CD14-positive monocyte (primary cell): Measurements from ENCODE around the gene RCC1. TPM values are rescaled to one million over a fixed set of nuclear protein-coding genes. Genes with fewer than 3 reads are reported as not detected.

ENCODE experiments used
- DNase-seq, 3 donors: peaks; one replicate each; pipeline ENCODE4 v3.0.0-alpha.2; 2011 to 2022
- H2AFZ ChIP-seq: 2 replicates; pipeline ENCODE4 v1.6.0; 2012; ENCODE audit warnings: mild to moderate bottlenecking, low read depth, low read length, inconsistent platforms; ENCODE audit not compliant: insufficient read depth, poor library complexity, severe bottlenecking
- H3K27ac ChIP-seq, 2 donors: 1 replicate in 1 of 2; 2 replicates in 1 of 2; pipeline ENCODE4 v1.5.1; 2012 to 2013; ENCODE audit warnings: low read length in 2 of 2, control low read depth in 1 of 2, inconsistent platforms in 1 of 2, low read depth in 1 of 2, mild to moderate bottlenecking in 1 of 2
- H3K27me3 ChIP-seq, 2 donors: one replicate each; pipeline versions ENCODE4 v1.6.0 to v1.6.1; 2011 to 2013; ENCODE audit warnings: low read length in 2 of 2; ENCODE audit not compliant: control insufficient read depth in 2 of 2, insufficient read depth in 2 of 2
- H3K36me3 ChIP-seq, 2 donors: replicated peaks in 1 of 2; 1 replicate in 1 of 2; 2 replicates in 1 of 2; pipeline versions ENCODE4 v1.5.1 to v1.6.1; 2012 to 2013; ENCODE audit warnings: low read length in 2 of 2, control low read depth in 1 of 2, inconsistent platforms in 1 of 2, mild to moderate bottlenecking in 1 of 2; ENCODE audit not compliant: insufficient read depth in 2 of 2, control insufficient read depth in 1 of 2
- H3K4me1 ChIP-seq, 2 donors: 1 replicate in 1 of 2; 2 replicates in 1 of 2; pipeline versions ENCODE4 v1.5.1 to v1.6.1; 2012 to 2013; ENCODE audit warnings: low read length in 2 of 2, control low read depth in 1 of 2, inconsistent platforms in 1 of 2, mild to moderate bottlenecking in 1 of 2, moderate library complexity in 1 of 2; ENCODE audit not compliant: insufficient read depth in 2 of 2, control insufficient read depth in 1 of 2
- H3K4me2 ChIP-seq: replicated peaks from 2 replicates; pipeline ENCODE3; 2012; ENCODE audit warnings: low read length, moderate library complexity, mild to moderate bottlenecking; ENCODE audit not compliant: poor library complexity, severe bottlenecking; ENCODE audit errors: extremely low read depth
- H3K4me3 ChIP-seq, 3 experiments: fragments of 200-600 bp in 1 of 3; sonication (generic) in 1 of 3; replicated peaks in 1 of 3; 1 replicate in 2 of 3; 2 replicates in 1 of 3; pipeline ENCODE4 v1.5.1; 2011 to 2013; ENCODE audit warnings: low read length in 3 of 3, mild to moderate bottlenecking in 3 of 3, control low read depth in 2 of 3, low read depth in 2 of 3, inconsistent platforms in 1 of 3, moderate library complexity in 1 of 3
- H3K79me2 ChIP-seq: 2 replicates; pipeline ENCODE4 v1.6.0; 2012; ENCODE audit warnings: mild to moderate bottlenecking, control low read depth, inconsistent platforms, low read length, moderate library complexity; ENCODE audit not compliant: insufficient read depth
- H3K9ac ChIP-seq: 2 replicates; pipeline ENCODE4 v1.6.0; 2017; ENCODE audit warnings: low read length, mild to moderate bottlenecking; ENCODE audit not compliant: insufficient read depth, poor library complexity, severe bottlenecking
- H3K9me3 ChIP-seq, 2 donors: replicated peaks in 1 of 2; 1 replicate in 1 of 2; 2 replicates in 1 of 2; pipeline versions ENCODE4 v1.5.1 to v1.6.1; 2012 to 2013; ENCODE audit warnings: low read length in 2 of 2, control low read depth in 1 of 2; ENCODE audit not compliant: control insufficient read depth in 1 of 2, insufficient read depth in 1 of 2
- H4K20me1 ChIP-seq: 2 replicates; pipeline ENCODE4 v1.6.0; 2012; ENCODE audit warnings: mild to moderate bottlenecking, low read length, control low read depth, moderate library complexity; ENCODE audit not compliant: insufficient read depth
- H3K27ac Mint-ChIP-seq, 7 donors: one replicate each; pipeline ENCODE4 v1.8.0; 2020; ENCODE audit warnings: mild to moderate bottlenecking in 7 of 7, mixed read lengths in 7 of 7, moderate library complexity in 6 of 7, inconsistent platforms in 2 of 7
- H3K27me3 Mint-ChIP-seq, 3 donors: one replicate each; pipeline ENCODE4 v1.8.0; 2021 to 2022; ENCODE audit warnings: low read depth in 3 of 3, mild to moderate bottlenecking in 3 of 3, mixed read lengths in 3 of 3, moderate library complexity in 3 of 3, inconsistent platforms in 1 of 3
- H3K36me3 Mint-ChIP-seq, 2 donors: one replicate each; pipeline ENCODE4 v1.8.0; 2020; ENCODE audit warnings: mixed read lengths in 2 of 2, inconsistent platforms in 1 of 2, mild to moderate bottlenecking in 1 of 2
- H3K4me1 Mint-ChIP-seq: one replicate; pipeline ENCODE4 v1.8.0; 2020; ENCODE audit warnings: mild to moderate bottlenecking, mixed read lengths
- H3K4me3 Mint-ChIP-seq, 2 donors: one replicate each; pipeline ENCODE4 v1.8.0; 2020; ENCODE audit warnings: mild to moderate bottlenecking in 2 of 2, mixed read lengths in 2 of 2, moderate library complexity in 1 of 2
- H3K9me3 Mint-ChIP-seq, 7 donors: one replicate each; pipeline ENCODE4 v1.8.0; 2020 to 2022; ENCODE audit warnings: mixed read lengths in 7 of 7, mild to moderate bottlenecking in 6 of 7, moderate library complexity in 6 of 7, inconsistent platforms in 2 of 7
- WGBS: methylation state at CpG from one replicate; pipeline ENCODE4 v1.1.5; 2013; ENCODE audit warnings: missing lambda C conversion rate; ENCODE audit not compliant: insufficient coverage; 5-methylcytosine and 5-hydroxymethylcytosine counted together
- intact Hi-C, 2 donors: fragments of 100-400 bp; cut with micrococcal nuclease; formaldehyde crosslinking; loops; one replicate each; pipeline versions ENCODE4 v1.15.0 to v1.15.1; 2023
- polyA plus RNA-seq, 3 donors: library from polyadenylated mRNA; depleted of rRNA in 1 of 3; unstranded in 2 of 3; stranded (reverse) in 1 of 3; fragments of 300-500 nt in 2 of 3; fragments of >200 nt in 1 of 3; fragmentation: Illumina TruSeq in 2 of 3; gene quantifications; 1 replicate in 2 of 3; 2 replicates in 1 of 3; pipeline ENCODE4 v1.2.3, GENCODE V29; 2012 to 2021
- TF ChIP-seq, protein P1 (sequence below): fragments of 200-600 bp; IDR thresholded peaks from one replicate; pipeline ENCODE4 v1.8.0; 2022; ENCODE audit warnings: antibody characterized with exemption, mild to moderate bottlenecking

Gene RCC1
- polyA plus RNA-seq, 3 donors = 8.7 to 10.6 (median 10.1) TPM

- Histone ChIP-seq H3K79me2 (peaks cover 27% of the 10 kb centered on the region), H3K27ac (no peak overlapping the region), H3K4me1 (peaks cover 25 to 34% of the 10 kb centered on the region in 2 donors), H3K36me3 (peaks cover 21 to 45% of the 10 kb centered on the region in 2 donors), H3K4me3 (no peak overlapping the region), H3K4me2 (no peak overlapping the region), H3K9me3 (no peaks in the 10 kb centered on the region), H2AFZ (no peak overlapping the region), H3K9ac (no peak overlapping the region), H3K27me3 (no peaks in the 10 kb centered on the region), H4K20me1 (peaks cover 34% of the 10 kb centered on the region)
- H3K4me3 Mint-ChIP-seq = no peak overlapping the region
- H3K36me3 Mint-ChIP-seq = peaks cover 36 to 51% of the 10 kb centered on the region in 2 donors
- peaks cover 0 to 3% (median 0%) of the 10 kb centered on the region in 3 donors for H3K27me3 Mint-ChIP-seq
- TF ChIP-seq, protein P1, sequence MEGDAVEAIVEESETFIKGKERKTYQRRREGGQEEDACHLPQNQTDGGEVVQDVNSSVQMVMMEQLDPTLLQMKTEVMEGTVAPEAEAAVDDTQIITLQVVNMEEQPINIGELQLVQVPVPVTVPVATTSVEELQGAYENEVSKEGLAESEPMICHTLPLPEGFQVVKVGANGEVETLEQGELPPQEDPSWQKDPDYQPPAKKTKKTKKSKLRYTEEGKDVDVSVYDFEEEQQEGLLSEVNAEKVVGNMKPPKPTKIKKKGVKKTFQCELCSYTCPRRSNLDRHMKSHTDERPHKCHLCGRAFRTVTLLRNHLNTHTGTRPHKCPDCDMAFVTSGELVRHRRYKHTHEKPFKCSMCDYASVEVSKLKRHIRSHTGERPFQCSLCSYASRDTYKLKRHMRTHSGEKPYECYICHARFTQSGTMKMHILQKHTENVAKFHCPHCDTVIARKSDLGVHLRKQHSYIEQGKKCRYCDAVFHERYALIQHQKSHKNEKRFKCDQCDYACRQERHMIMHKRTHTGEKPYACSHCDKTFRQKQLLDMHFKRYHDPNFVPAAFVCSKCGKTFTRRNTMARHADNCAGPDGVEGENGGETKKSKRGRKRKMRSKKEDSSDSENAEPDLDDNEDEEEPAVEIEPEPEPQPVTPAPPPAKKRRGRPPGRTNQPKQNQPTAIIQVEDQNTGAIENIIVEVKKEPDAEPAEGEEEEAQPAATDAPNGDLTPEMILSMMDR = no peak
- no peak overlapping the region for H3K27ac Mint-ChIP-seq
- 88% methylated on average over 1 of the region's 1 CpG for WGBS
- H3K9me3 Mint-ChIP-seq = no peaks in the 10 kb centered on the region
- intact Hi-C loops = no loop called here
- DNase-seq = no peak
- H3K4me1 Mint-ChIP-seq = peaks cover 48% of the 10 kb centered on the region
Measured at GRCh38 chr1:28579401-28579800, 73.6 kb downstream of the RCC1 start.

- Histone ChIP-seq H3K4me2 (peak overlapping the region; percentile 98), H3K36me3 (peaks cover 21 to 35% of the 10 kb centered on the region in 2 donors), H3K27me3 (no peaks in the 10 kb centered on the region), H3K27ac (peak overlapping the region in 1 of 2 donors; percentile 76), H3K79me2 (peaks cover 27% of the 10 kb centered on the region), H4K20me1 (peaks cover 34% of the 10 kb centered on the region), H3K4me3 (peak overlapping the region; percentile 65 to 88 (median 82)), H2AFZ (peak overlapping the region; percentile 99), H3K9ac (peak overlapping the region; percentile 82), H3K4me1 (peaks cover 25 to 34% of the 10 kb centered on the region in 2 donors), H3K9me3 (no peaks in the 10 kb centered on the region)
- DNase-seq = peak; percentile 18 to 64 (median 41)
- Mint-ChIP-seq H3K9me3 (no peaks in the 10 kb centered on the region), H3K27me3 (peaks cover 0 to 3% (median 0%) of the 10 kb centered on the region in 3 donors), H3K27ac (peak overlapping the region; percentile 64 to 95 (median 90)), H3K4me3 (peak overlapping the region; percentile 91 to 93), H3K4me1 (peaks cover 48% of the 10 kb centered on the region), H3K36me3 (peaks cover 27 to 37% of the 10 kb centered on the region in 2 donors)
- WGBS = 0% methylated on average over 21 of the region's 26 CpGs
- intact Hi-C loops = loop anchor here in 1 of 2 donors (5.0 kb wide), 2 partner anchors 61 to 74 kb away; partner anchors contain the start of genes RCC1 and TAF12
- TF ChIP-seq, protein P1 = peak; percentile 13
Measured at GRCh38 chr1:28580722-28581530, 75.1 kb downstream of the RCC1 start.
